Small intestine (tissue), 7 donors: Measurements from ENCODE around the gene CBLC. TPM values are rescaled to one million over a fixed set of nuclear protein-coding genes. Genes with fewer than 3 reads are reported as not detected.

Source experiments
- DNase-seq, 2 donors: peaks; one replicate each; pipeline versions ENCODE4 v3.0.0 to v3.0.0-alpha.2; 2013
- FAIRE-seq: peaks from 2 replicates; lab custom pipeline; 2012; peaks lifted over from hg19 to GRCh38; lab: Jason Lieb, UNC
- H3K27ac ChIP-seq, 3 donors: one replicate each; pipeline ENCODE4 v1.5.1; 2013; ENCODE audit warnings: low read length in 2 of 3, mild to moderate bottlenecking in 2 of 3, control low read depth in 1 of 3, inconsistent platforms in 1 of 3, low read depth in 1 of 3, moderate library complexity in 1 of 3
- H3K27me3 ChIP-seq, 3 donors: one replicate each; pipeline ENCODE4 v1.6.1; 2013; ENCODE audit warnings: low read length in 3 of 3, inconsistent platforms in 1 of 3; ENCODE audit not compliant: control insufficient read depth in 3 of 3, insufficient read depth in 3 of 3
- H3K36me3 ChIP-seq, 3 donors: one replicate each; pipeline ENCODE4 v1.6.1; 2013; ENCODE audit warnings: low read length in 3 of 3, inconsistent platforms in 1 of 3, low read depth in 1 of 3, mild to moderate bottlenecking in 1 of 3, moderate library complexity in 1 of 3; ENCODE audit not compliant: control insufficient read depth in 3 of 3, insufficient read depth in 2 of 3
- H3K4me1 ChIP-seq, 3 donors: one replicate each; pipeline ENCODE4 v1.6.1; 2013; ENCODE audit warnings: low read length in 2 of 3, inconsistent platforms in 1 of 3, low read depth in 1 of 3, mild to moderate bottlenecking in 1 of 3, moderate library complexity in 1 of 3; ENCODE audit not compliant: control insufficient read depth in 3 of 3, insufficient read depth in 2 of 3
- H3K4me3 ChIP-seq, 3 donors: one replicate each; pipeline ENCODE4 v1.5.1; 2013; ENCODE audit warnings: low read length in 3 of 3, control low read depth in 1 of 3, inconsistent platforms in 1 of 3, low read depth in 1 of 3, mild to moderate bottlenecking in 1 of 3, moderate library complexity in 1 of 3
- H3K9me3 ChIP-seq, 2 donors: one replicate each; pipeline ENCODE4 v1.6.1; 2013; ENCODE audit warnings: low read depth in 1 of 2, low read length in 1 of 2; ENCODE audit not compliant: control insufficient read depth in 2 of 2, insufficient read depth in 1 of 2
- WGBS, 3 donors: extraction: QIAGEN DNeasy Blood & Tissue Kit; methylation state at CpG; one replicate each; pipeline ENCODE4 v1.1.7; 2013; 5-methylcytosine and 5-hydroxymethylcytosine counted together
- polyA plus RNA-seq, 4 donors: library from polyadenylated mRNA; stranded (reverse) in 3 of 4; unstranded in 1 of 4; fragments of 200-250 nt in 3 of 4; fragments of 120-200 nt in 1 of 4; gene quantifications; one replicate each; pipeline versions ENCODE4 v1.2.1 to v1.2.3, GENCODE V29; 2013
- donor health status: healthy with polysubstance abuse.
- donor health status: control.
- donor health status: control.
- donor health status: Bipolar disorder and iron deficiency.
- donor health status: healthy.

The CBLC gene
- polyA plus RNA-seq, 4 donors = 54.0 to 162 (median 92.3) TPM

DNA sequence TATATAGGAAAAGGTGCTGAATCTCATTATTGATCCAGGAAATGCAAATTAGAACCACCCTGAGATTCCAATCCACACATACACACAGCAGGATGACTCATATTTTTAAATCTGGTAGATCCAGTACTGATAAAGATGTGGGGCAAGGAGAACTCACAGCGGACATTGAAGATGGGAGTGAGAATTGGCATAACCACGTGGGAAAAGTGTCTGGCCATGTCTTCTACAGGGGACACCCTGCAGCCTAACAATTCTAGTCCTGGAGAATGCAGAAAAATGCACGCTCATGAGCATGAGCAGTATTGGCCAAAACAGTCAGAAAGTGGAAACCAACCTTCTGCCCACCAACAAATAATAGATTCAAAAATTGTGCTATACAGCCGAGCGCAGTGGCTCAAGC lies 42.7 kb upstream of the CBLC start:
- FAIRE-seq (no peak), DNase-seq (peak in 1 of 2 donors; percentile 68)
- H3K27me3 ChIP-seq = no peaks in the 10 kb centered on the region
- no peak overlapping the region for H3K27ac ChIP-seq
- 53 to 60% (median 59%) methylated on average over 5 of the region's 5 CpGs for WGBS, 3 donors
- no peak overlapping the region for H3K4me3 ChIP-seq
- no peaks in the 10 kb centered on the region for H3K36me3 ChIP-seq
- peaks cover 0 to 10% (median 7%) of the 10 kb centered on the region in 3 donors for H3K4me1 ChIP-seq
- no peaks in the 10 kb centered on the region for H3K9me3 ChIP-seq

DNA sequence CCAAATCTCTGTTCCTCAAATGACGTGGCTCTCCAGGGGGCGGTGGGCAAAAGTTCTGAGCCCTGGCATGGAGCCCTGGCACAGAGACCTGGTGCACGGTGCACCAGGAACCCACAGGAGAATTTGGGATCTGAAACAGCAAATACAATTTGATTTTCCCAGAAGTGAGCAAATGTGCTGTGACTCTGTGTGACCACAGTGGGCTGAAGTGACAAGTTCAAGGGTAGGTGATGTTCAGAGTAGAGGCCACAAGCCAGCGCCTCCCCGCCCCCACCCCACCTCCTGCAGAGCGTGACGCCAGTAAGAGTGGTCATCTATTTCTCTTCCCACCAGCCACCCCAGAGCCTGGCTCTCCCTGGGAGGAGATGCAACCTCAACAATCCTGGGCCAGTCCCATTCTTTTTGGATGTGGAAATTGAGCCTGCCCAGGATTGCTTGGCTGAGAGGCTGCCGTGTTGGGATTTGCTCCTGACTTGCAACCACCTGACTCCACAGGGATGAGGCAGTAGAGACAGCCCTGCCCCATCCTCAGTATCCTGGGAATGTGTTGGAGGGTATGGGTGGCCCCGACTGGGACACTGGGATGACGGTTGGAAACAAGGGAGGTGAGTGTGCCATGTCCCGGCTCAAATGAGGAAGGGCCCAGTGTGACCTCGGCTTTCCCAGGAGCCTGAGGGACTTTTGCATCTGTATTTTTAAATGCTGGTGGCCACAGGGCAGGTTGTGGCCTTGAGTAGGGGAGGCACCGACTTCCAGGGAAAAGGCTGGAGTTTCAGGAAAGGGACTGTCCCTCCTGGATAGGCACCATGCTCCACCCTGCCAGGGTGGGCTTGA lies 40.2 kb upstream of the CBLC start:
- Histone ChIP-seq H3K4me1 (peaks cover under 1 to 31% (median 7%) of the 10 kb centered on the region in 3 donors), H3K9me3 (no peaks in the 10 kb centered on the region), H3K27me3 (no peaks in the 10 kb centered on the region), H3K36me3 (no peaks in the 10 kb centered on the region), H3K27ac (peak overlapping the region in 1 of 3 donors; percentile 17), H3K4me3 (no peak overlapping the region)
- WGBS, 3 donors = 66 to 77% (median 71%) methylated on average over 13 of the region's 13 CpGs
- FAIRE-seq = no peak
- no peak for DNase-seq

DNA sequence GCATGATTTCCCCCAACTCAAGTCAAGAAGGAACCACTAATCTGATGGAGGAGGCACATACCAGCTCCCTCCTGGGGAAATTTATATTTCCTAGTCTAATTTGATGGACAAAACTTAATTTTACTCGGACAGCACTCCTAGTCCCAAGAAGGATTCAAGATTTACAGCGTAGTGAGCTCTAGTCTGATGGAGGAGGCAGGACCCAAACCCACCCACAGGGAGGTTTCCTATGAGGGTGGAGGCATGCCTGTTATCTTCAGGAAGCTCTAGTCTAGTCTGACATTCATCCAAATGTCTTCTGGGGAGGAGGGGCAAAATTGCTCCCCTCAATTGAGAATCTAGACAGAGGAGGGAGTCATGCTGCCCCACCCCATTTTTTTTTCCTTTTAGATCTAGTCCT lies 39.6 kb upstream of the CBLC start:
- no peaks in the 10 kb centered on the region for H3K27me3 ChIP-seq
- no peak for DNase-seq
- no peaks in the 10 kb centered on the region for H3K9me3 ChIP-seq
- H3K4me1 ChIP-seq = peaks cover 6 to 38% (median 7%) of the 10 kb centered on the region in 3 donors
- H3K27ac ChIP-seq = no peak overlapping the region
- no peaks in the 10 kb centered on the region for H3K36me3 ChIP-seq
- 81 to 91% (median 83%) methylated on average over 2 of the region's 2 CpGs for WGBS, 3 donors
- no peak overlapping the region for H3K4me3 ChIP-seq
- FAIRE-seq = no peak

DNA sequence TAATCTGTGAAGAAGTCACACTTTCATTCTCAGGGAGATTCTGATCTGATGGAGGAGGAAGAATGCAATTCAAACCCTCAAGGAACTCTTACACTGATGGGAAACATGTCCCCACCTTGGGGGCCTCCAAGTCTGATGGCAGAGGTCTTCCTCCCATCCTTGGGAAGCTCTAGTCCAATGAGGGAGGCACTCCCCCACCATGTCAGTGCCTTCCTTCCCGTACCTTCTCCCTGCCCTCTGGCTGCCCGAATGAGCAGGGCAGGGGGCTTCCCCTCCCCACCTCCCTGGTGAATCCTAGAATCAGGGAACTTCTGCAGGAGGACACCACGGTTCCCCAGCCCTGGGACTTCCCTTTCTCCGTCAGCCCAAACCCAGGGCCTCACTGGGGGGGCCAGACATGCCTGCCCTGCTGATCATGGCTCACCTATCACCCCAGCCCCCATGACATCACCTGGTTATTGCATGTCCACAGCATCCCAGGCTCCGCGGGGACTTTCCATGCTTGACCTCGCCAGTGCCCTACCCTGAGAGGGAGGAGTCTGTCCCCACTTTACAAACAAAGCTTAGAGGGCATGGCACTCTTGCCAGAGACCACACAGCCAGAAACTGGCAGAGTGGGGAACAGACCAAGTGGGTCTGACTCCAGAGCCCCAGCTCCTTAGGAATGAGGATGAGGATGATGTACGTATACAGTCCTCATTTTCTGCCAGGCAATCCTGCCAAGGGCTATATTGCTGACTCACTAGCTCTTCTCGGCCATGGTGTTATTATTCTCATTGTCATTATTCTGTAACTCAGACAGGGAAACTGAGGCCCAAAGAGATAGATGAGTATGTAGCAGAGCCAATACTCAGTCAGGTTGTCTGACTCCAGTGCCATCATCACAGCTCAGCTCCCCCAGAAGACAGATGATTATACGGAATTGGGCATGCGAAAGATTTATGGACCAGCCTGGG lies 38.8 kb upstream of the CBLC start:
- 46 to 54% (median 47%) methylated on average over 11 of the region's 11 CpGs for WGBS, 3 donors

GRCh38 chr19:44740351-44740824 lies 37.3 kb upstream of the CBLC start:
- Histone ChIP-seq H3K36me3 (no peaks in the 10 kb centered on the region), H3K27ac (no peak overlapping the region), H3K4me1 (peaks cover 4 to 60% (median 8%) of the 10 kb centered on the region in 3 donors), H3K27me3 (no peaks in the 10 kb centered on the region), H3K4me3 (no peak overlapping the region), H3K9me3 (no peaks in the 10 kb centered on the region)
- FAIRE-seq (no peak), DNase-seq (no peak)
- WGBS, 3 donors = 31 to 52% (median 51%) methylated on average over 3 of the region's 3 CpGs

More for the DNA sequence above, 38.8 kb upstream of the CBLC start:
- Histone ChIP-seq H3K4me3 (no peak overlapping the region), H3K9me3 (no peaks in the 10 kb centered on the region), H3K27me3 (no peaks in the 10 kb centered on the region), H3K4me1 (peaks cover 7 to 45% (median 8%) of the 10 kb centered on the region in 3 donors), H3K27ac (no peak overlapping the region), H3K36me3 (no peaks in the 10 kb centered on the region)
- FAIRE-seq (no peak), DNase-seq (peak in 1 of 2 donors; percentile 27)

GRCh38 chr19:44741258-44741731 lies 36.4 kb upstream of the CBLC start:
- peaks cover 4 to 69% (median 8%) of the 10 kb centered on the region in 3 donors for H3K4me1 ChIP-seq

GRCh38 chr19:44741841-44742329 lies 35.8 kb upstream of the CBLC start:
- Histone ChIP-seq H3K4me3 (no peak overlapping the region), H3K9me3 (no peaks in the 10 kb centered on the region), H3K27ac (peak overlapping the region; percentile 86 to 94 (median 88)), H3K4me1 (peaks cover 4 to 75% (median 13%) of the 10 kb centered on the region in 3 donors), H3K36me3 (no peaks in the 10 kb centered on the region), H3K27me3 (no peaks in the 10 kb centered on the region)
- DNase-seq (peak; percentile 95 to 100), FAIRE-seq (no peak)
- 6 to 24% (median 12%) methylated on average over 13 of the region's 13 CpGs for WGBS, 3 donors

More at GRCh38 chr19:44741258-44741731, 36.4 kb upstream of the CBLC start:
- Histone ChIP-seq H3K36me3 (no peaks in the 10 kb centered on the region), H3K27me3 (no peaks in the 10 kb centered on the region), H3K27ac (peak overlapping the region; percentile 86 to 94 (median 88)), H3K9me3 (no peaks in the 10 kb centered on the region), H3K4me3 (no peak overlapping the region)
- FAIRE-seq (no peak), DNase-seq (no peak)
- 32 to 43% (median 37%) methylated on average over 6 of the region's 6 CpGs for WGBS, 3 donors
